Esophagus squamous epithelium (tissue), 4 donors: ENCODE data around the gene FBXL17.

Experiments
- CTCF ChIP-seq, 6 experiments: fragments of 450-650 bp in 4 of 6; fragments of 200-600 bp in 2 of 6; sonication (generic) in 2 of 6; IDR thresholded peaks; one replicate each; pipeline ENCODE4 v1.5.1; 2016 to 2019; ENCODE audit warnings: antibody characterized with exemption in 6 of 6, mild to moderate bottlenecking in 4 of 6, moderate library complexity in 4 of 6
- POLR2A ChIP-seq, 4 donors: fragments of 450-650 bp; IDR thresholded peaks; one replicate each; pipeline ENCODE4 v1.6.1; 2017; ENCODE audit warnings: antibody characterized with exemption in 4 of 4, mild to moderate bottlenecking in 4 of 4, moderate library complexity in 3 of 4

- TF ChIP-seq POLR2A (IDR thresholded peaks at IDR 0.05) (no peak), CTCF (IDR thresholded peaks at IDR 0.05) (no peak)
Measured at GRCh38 chr5:108339220-108339619, 42.7 kb downstream of the FBXL17 start.
